ENCODE data around the gene COPZ1. TPM values are rescaled to one million over a fixed set of nuclear protein-coding genes. Genes with fewer than 3 reads are reported as not detected.

Gene COPZ1, protein sequence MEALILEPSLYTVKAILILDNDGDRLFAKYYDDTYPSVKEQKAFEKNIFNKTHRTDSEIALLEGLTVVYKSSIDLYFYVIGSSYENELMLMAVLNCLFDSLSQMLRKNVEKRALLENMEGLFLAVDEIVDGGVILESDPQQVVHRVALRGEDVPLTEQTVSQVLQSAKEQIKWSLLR
- 152 and 153 TPM in 2 replicates for total RNA-seq

DNA sequence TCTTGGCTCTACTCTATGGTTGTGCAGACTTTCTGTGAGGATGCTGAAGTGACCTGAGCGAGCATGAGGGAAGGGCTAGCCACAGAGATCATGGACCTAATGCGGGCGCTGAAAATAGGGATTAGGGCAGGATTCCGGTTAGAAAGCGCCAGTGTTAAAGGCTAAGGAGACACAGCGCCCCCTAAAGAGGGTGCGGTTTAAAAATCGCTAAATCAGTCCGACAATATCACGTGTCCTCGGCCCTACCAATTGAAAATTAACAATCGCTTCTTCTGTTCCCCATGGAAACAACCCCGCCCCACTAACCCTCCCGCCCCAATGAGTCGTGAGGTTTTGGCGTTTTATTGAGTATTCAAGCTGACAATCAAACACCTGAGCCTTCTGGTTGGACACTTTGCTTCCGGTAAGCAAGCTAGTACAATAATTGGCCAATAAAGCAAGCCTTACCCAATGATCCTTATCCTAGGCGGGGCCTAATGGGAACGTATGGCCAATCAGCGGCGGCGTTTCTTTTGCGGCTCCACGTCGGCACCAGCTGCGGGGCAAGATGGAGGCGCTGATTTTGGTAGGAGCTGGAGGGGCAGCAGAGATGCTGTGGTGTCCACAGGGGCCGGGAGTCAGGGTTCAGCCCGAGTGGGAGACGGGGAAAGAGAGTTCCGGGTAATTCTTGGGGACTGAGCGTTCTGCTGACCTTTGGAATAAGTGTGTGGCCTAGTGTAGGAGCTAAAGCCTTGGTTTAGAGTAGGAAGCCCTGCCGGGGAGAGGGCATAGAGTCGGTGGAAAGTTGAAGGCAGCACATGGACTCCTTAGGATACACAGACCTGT, at the start of gene COPZ1:
Gene COPZ1, plus strand, starts transcription at position 515 of the 825 bp plus-strand sequence. Its CDS starts 33 bp downstream, at position 548.
- intact Hi-C loops (cut with micrococcal nuclease), result loop anchor here (1.0 to 2.0 kb wide), 10 partner anchors 30 to 598 kb away; partner anchors contain the start of genes CALCOCO1, CBX5, GPR84 and HNRNPA1

DNA sequence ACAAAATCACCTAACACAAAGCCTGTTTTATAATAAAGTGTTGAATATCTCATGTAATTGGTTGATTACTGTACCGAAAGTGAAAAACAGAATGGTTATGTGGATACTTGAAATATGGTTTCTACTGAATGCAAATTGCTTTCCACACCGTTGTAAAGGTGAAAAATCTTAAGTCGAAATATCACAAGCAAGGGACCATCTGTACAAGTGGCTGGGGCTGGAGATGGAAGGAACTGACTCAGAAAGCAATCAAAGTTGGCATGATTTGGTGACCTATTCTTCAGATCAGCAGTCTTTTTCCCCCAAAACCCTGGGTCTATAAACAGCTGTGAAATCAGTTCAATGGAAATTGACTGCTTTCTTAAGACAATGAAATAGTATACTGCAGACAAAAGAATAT, 48.6 kb upstream of the COPZ1 start:
- intact Hi-C loops (cut with micrococcal nuclease), result loop anchor here (5.0 kb wide), 1 partner anchor 954 kb away; the partner anchor contains the start of gene AAAS

DNA sequence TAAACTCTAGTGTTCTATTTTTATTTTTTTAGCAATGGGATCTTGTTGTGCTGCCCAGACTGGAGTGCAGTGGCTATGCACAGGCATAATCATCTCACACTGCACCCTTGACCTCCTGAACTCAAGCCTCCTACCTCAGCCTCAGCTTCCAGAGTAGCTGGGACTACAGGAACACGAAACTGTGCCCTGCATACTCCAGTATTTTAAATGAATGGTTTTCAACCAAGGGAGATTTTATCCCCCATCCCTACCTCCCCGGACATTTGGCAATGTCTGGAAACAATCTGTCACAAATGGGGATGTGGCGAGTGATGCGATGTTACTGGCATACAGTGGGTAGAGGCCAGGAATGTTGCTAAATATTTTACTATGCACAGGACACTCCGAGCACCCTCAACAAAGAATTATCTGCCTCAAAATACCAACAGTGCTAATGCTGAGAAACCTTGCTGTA, 47.1 kb upstream of the COPZ1 start:
- intact Hi-C loops (cut with micrococcal nuclease), result loop anchor here (2.0 to 5.0 kb wide), 2 partner anchors 219 to 956 kb away; partner anchors contain the start of genes AAAS and NCKAP1L

DNA sequence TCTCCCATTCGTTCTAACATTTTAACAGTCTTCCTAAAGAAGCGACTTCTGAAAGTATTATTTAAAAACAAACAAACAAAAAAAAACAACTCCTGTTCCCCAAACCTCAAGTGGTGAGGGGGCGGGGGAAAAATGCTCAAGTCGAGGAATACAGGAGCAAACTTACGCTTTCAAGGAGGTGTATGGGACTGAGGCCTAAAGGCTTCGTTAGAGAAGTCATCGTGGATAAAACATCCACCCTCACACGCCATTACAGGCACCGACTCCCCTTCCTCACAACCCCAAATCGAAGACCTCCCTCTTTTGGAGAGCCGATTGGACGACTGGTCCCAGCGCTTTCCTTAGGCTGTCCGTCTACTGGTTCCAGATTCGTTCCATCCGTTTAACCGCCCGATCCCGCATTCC, 45.7 kb upstream of the COPZ1 start:
- intact Hi-C loops (cut with micrococcal nuclease), result loop anchor here (1.0 to 5.0 kb wide), 4 partner anchors 28 to 957 kb away; partner anchors contain the start of genes AAAS and NCKAP1L

DNA sequence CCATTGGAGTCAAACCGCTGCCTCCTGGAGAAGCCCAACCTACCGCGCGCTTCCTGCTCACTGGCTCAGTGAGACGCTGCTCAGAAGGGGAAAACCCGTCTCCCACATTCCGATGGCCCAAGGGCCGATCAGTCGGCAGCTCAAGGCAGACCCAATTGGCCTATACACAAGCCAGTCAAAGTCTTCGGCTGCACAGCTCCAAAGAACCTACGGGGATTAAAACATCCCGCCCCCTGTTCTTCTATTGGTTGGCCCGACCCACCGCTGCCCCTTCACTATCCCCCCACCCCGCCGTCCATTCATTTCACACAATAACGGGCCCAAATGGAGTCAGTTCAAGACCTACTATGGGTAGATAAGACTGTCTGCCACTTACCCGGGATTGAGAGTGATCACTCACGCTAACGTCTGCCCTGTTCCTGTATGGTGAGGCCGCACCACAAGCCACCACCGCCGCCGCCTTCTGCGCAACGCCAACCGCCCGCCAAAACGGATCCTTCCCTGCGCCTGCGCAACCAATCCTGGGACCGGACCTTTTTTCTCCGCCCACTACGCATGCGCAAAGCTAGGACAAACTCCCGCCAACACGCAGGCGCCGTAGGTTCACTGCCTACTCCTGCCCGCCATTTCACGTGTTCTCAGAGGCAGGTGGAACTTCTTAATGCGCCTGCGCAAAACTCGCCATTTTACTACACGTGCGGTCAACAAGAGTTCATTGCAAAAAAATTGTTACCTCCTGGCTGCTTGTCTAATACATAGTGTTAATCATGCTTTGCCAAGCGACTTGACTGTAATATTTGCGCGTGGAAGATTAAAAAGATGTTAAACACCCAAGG, 45.1 kb upstream of the COPZ1 start, which contains the start of gene CBX5:
Gene CBX5, minus strand, starts transcription at position 491 of the 836 bp plus-strand sequence. CDS start 22,472 bp downstream, outside the sequence.
- intact Hi-C loops (cut with micrococcal nuclease), result loop anchor here (1.0 to 5.0 kb wide), 17 partner anchors 21 to 1837 kb away; partner anchors contain the start of genes AAAS, ATP5MC2, CALCOCO1 and NCKAP1L

DNA sequence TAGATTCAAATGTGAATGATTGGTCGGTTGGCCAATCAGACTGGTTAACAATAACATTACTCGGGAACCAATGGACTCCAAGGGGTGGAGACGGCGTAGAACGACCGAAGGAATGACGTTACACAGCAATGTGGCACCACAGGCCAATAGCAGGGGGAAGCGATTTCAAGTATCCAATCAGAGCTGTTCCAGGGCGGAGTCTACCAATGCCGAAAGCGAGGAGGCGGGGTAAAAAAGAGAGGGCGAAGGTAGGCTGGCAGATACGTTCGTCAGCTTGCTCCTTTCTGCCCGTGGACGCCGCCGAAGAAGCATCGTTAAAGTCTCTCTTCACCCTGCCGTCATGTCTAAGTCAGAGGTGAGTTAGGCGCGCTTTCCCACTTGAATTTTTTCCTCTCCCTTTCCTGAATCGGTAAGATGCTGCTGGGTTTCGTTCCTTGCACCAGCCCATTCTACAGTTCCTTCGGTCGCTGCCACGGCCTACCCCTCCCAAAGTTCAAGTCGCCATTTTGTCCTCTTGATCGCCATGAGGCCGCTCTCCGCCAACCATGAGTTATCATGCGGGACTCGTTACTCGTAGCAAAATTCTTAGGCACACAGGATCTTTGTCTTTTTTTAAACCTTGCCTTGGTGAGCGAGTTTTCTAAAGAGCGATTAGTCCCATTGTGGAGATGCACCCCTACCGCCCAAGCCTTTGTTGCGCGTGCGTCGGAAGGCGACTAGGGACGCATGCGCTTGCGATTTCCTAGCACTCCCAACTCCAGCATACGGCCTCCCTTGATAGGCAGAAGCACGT, 44.3 kb upstream of the COPZ1 start, which contains the start of gene HNRNPA1:
Gene HNRNPA1, plus strand, starts transcription at position 259 of the 793 bp plus-strand sequence. Its CDS starts 82 bp downstream, at position 341.
- intact Hi-C loops (cut with micrococcal nuclease), result loop anchor here (1.0 to 5.0 kb wide), 13 partner anchors 22 to 1837 kb away; partner anchors contain the start of genes ATP5MC2, CALCOCO1, RPL41 and TARBP2

DNA sequence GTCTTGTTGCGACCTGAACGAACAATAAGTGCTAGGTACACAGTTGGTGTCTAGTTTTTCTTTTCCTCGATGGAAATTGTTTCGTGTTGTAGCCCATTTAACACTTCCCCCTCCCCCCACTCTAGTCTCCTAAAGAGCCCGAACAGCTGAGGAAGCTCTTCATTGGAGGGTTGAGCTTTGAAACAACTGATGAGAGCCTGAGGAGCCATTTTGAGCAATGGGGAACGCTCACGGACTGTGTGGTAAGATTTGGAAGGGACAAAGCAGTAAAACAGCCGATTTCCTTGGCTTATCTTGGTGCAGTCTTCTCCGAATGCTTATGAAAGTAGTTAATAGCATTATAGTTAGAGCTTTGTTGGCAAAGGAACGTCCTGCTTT, 43.7 kb upstream of the COPZ1 start:
- intact Hi-C loops (cut with micrococcal nuclease), result loop anchor here (2.0 to 5.0 kb wide), 6 partner anchors 22 to 1836 kb away; partner anchors contain the start of genes RPL41, TARBP2, TESPA1 and ZC3H10

DNA sequence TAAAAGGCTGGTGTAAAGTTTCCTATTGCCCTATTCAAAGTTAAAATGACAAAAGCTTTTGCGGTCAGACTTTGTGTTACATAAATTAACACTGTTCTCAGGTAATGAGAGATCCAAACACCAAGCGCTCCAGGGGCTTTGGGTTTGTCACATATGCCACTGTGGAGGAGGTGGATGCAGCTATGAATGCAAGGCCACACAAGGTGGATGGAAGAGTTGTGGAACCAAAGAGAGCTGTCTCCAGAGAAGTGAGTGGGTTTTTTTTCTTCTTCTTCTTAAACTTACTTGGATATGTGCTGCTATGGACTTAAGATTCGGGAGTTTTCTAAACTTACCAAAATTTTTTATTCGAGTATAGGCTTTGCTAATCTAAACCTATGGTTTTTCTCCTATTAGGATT, 43.2 kb upstream of the COPZ1 start:
- intact Hi-C loops (cut with micrococcal nuclease), result loop anchor here (2.0 to 5.0 kb wide), 7 partner anchors 23 to 1836 kb away; partner anchors contain the start of genes PYM1, RPL41, TARBP2 and TESPA1

DNA sequence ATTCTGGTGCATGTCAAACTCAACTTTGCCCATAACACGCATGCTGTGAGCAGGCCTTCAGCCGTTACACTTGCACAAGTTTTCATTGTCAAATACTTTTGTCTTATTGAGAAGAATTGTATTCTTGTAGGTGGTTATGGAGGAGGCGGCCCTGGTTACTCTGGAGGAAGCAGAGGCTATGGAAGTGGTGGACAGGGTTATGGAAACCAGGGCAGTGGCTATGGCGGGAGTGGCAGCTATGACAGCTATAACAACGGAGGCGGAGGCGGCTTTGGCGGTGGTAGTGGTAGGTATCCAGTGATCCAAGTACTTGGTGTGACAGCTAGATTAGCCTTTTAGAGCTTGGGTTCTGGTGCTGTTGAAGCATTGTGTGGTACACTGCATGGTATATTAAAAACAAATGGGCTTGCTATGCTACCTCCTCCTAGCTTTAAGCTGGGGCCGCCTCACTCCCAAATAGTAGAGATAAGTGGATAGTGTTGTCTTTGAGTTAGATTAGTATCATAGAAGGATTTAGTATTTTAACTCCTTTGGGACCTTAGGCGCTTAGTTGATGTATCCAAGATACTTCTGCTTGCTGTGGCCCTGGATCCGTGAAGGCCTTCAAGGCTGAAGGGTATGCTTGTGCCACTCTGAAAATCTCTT, 41.9 kb upstream of the COPZ1 start:
- intact Hi-C loops (cut with micrococcal nuclease), result loop anchor here (2.0 to 5.0 kb wide), 3 partner anchors 699 to 1834 kb away; partner anchors contain the start of genes PYM1, RPL41, TESPA1 and ZC3H10

DNA sequence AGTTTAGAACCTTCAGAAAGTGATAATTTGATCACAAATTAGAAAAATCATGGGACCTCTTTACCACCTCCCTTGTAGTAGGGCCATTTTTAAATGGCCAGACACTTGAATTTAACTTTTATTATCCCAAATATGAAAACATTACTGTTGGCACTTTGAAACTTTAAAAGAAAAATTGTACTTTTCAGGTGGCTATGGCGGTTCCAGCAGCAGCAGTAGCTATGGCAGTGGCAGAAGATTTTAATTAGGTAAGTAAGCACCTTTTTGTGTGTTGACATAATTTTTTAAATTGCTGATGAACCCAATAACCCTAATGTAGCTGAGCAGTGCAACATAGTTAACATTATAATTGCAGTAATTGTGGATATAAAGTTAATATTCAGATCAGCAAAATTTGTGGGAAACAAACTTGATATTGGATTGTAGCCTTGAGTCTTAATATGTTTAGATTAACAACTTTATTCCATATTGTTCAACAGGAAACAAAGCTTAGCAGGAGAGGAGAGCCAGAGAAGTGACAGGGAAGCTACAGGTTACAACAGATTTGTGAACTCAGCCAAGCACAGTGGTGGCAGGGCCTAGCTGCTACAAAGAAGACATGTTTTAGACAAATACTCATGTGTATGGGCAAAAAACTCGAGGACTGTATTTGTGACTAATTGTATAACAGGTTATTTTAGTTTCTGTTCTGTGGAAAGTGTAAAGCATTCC, 40.7 kb upstream of the COPZ1 start:
- intact Hi-C loops (cut with micrococcal nuclease), result loop anchor here (5.0 kb wide), 2 partner anchors 698 to 1833 kb away; partner anchors contain the start of genes RPL41, TESPA1 and ZC3H10

DNA sequence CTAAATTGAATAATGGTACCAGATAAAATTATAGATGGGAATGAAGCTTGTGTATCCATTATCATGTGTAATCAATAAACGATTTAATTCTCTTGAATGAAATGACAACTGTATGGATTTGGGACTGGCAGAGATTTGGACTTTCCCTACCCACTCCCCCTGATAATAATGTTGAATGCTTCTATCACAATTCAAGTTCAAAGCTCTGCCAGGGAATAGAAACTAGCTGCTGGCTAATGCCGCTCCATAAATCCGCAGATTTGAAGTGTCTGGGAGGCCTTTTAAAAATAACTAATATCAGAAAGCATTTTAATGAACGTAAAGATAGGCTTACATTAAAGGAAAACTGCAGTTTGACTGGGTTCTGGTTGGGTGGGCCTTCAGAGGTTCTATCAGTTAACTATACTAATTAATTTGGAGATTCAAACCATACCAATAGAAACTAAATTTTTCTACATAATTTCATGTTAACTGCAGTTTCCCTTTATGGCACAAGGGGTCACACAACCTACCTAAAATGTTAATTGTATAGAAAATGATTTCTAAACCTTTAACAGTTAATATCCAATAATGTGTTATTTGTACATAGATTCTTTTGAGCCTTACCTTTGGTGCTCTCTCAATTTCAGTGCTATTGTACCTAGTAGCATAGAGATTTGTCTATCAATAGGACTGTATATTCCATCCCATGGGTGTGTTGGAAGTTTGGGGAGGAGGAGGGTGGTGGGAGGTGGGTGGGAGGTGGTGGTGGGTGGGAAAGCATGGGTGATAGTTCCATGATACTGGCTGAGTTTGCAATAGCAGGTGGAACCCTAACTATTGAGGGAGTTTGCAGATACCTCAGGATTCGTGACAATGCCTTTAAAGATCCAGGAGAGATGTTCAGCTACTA, 39.5 kb upstream of the COPZ1 start:
- intact Hi-C loops (cut with micrococcal nuclease), result no loop called here

DNA sequence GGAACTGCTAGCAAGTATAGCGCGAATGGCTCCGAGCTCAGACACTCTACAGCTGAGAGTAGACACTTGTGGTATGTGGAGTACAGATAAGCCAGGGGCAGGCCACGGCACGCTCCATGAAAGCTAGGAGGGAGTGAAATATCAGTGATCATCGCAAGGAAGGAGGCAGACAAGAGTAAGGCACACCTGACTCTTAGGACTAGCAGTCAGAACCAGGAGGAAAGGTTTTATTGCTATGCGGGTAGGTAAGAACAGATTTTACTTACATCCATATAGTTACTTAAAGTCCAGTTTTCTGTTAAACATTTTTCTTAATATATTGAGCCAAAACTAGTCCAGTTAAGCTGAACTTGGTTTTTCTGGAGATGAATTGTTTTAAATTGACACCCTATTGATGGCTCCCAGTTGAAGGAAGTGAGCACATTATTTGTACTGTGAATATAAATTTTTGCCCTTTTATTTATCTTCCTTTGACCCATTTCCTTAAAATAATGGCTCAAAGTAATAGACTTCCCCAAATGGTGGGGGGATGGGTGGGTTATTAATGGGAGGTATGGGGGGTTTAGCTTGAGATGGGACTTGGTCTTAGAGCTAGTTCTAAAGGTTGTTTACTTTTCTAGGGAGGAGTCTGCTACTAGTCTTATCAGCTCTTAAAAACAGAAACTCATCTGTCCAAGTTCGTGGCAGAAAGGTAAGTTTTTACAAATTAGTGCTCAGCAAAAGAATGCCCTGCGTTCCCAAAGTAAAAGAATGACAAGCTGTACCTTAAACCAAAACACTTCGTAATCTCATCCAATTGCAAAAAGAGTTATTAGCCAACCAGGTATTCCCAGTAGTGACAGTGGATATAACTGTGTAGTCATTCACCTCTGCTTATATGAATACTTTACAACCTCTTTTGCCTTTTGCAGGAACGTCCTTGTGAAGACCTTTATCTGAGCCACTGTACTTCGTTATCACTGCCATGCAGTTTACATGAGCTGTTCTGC, 38.6 kb upstream of the COPZ1 start:
- intact Hi-C loops (cut with micrococcal nuclease), result no loop called here

DNA sequence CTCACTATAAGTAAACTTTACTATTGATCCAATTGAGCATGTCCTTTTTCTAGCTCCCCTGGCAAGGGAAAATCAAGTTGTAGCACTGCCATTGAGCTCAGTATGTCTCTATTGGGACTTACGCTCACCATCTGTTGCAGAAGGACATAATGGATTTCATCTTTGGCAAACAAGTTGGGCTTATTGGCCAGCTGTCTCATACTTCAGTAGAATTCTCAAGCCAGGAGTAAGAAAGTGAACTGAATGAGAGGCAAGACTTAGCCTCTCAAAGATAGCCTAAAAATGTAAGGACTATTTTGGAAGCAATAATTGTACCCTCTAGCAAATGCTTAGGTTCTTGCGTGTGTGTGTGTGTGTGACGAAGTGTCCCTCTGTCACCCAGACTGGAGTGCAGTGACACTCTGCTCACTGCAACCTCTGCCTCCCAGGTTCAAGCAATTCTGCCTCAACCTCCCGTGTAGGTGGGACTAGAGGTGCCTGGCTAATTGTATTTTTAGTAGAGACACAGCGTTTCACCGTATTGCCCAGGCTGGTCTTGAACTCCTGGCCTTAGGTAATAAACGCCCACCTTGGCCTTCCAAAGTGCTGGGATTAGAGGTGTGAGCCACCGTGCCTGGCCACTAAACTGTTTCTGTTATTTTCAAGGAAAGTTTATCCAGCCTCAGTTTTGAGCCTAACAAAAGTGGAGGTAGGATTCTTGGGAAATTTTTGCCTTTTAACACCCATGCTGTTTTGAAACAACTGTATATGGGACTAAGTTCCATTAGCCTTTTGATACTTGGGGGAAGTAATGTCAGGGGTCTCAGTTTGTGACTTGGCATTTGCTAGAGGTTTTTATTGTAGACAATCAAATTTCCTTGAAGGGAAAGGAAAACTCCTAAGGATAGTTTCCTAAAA, 37.4 kb upstream of the COPZ1 start:
- intact Hi-C loops (cut with micrococcal nuclease), result no loop called here

DNA sequence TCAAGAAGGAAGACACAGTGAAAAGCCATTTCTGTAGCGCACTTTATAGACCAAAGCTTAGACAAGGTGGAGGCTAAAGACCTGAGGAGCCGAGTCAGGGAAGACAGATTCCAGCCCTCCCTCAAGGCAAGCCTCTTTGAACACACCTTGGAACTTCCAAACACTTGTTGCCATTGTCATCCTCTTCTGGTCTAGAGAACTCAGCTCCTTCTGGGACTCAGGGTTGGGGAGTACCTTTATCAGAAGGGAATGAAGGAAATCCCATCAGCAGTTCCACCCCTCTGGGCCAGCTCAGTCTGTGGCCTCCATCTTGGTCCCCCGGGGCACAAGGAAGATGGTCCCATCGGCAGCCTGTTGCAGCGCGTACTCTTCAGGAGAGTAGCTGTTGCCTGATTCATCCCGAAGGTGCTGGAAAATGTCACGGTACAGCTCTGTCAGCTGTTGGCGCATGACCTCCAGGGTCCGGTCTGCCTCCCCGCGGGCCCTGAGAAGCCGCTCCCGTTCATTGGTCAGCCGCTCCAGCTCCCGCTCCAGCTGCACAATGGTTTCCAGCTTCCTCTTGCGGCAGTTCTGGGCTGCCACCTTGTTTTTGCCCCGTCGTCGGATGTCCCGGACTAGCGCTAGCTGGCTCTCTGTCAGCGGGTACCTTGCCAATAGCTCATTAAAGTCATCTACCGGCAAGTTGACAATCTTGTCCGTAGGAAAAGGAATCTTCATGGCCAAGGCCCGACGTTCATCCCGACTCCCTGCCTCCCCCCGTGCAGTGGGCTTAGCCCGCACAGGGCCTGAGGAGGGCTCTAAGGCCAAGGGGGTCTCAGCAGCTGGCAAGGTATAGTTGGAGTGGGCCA, 32.6 kb upstream of the COPZ1 start:
- intact Hi-C loops (cut with micrococcal nuclease), result no loop called here

All from T-helper 1 cell treated with Interleukin-12 subunit alpha and Interleukin-12 subunit beta and Interleukin-4 antibody, amounts not matched to agents 30 ng/mL and 1 ng/mL, for 36 hours (primary cell).